Stimulated activated CD4-positive, alpha-beta T cell treated with anti-CD3 and anti-CD28 coated beads, Interleukin-15, amount 100 ng/mL, for 1 hour (primary cell): ENCODE measurements around the gene WBP2.
"Not testable (repeated sequence)": the region's sequence is repeated elsewhere in the genome, so short reads cannot be mapped to it uniquely, and the experiment has no call there.

Experiments used
- DNase-seq, 2 donors: peaks; one replicate each; pipeline ENCODE4 v3.0.0-alpha.2; 2020; ENCODE audit warnings: low read depth in 1 of 2, low spot score in 1 of 2

The WBP2 gene

GRCh38 chr17:75814900-75815373 lies 40.2 kb downstream of the WBP2 start:
- DNase-seq = no peak

GRCh38 chr17:75814021-75814395 lies 41.1 kb downstream of the WBP2 start:
- DNase-seq = no peak

GRCh38 chr17:75813081-75814020 lies 41.8 kb downstream of the WBP2 start:
- DNase-seq = no peak

- no peak for DNase-seq
Measured at GRCh38 chr17:75812096-75813013, 42.8 kb downstream of the WBP2 start.

- DNase-seq = no peak
Measured at GRCh38 chr17:75811174-75811573, 44.0 kb downstream of the WBP2 start.

- not testable (repeated sequence) for DNase-seq
Measured at GRCh38 chr17:75810756-75811155, 44.4 kb downstream of the WBP2 start.

GRCh38 chr17:75810216-75810615 lies 44.9 kb downstream of the WBP2 start:
- no peak for DNase-seq

GRCh38 chr17:75809631-75810111 lies 45.5 kb downstream of the WBP2 start:
- DNase-seq = no peak

GRCh38 chr17:75808905-75809621 lies 46.1 kb downstream of the WBP2 start:
- no peak for DNase-seq

GRCh38 chr17:75808549-75808904 lies 46.6 kb downstream of the WBP2 start:
- DNase-seq = no peak

- DNase-seq = no peak
Measured at GRCh38 chr17:75807861-75808260, 47.3 kb downstream of the WBP2 start.

- DNase-seq = no peak
Measured at GRCh38 chr17:75806822-75807500, 48.2 kb downstream of the WBP2 start.

- no peak for DNase-seq
Measured at GRCh38 chr17:75803883-75804282, 51.3 kb downstream of the WBP2 start.

- no peak for DNase-seq
Measured at GRCh38 chr17:75799402-75799801, 55.7 kb downstream of the WBP2 start.

GRCh38 chr17:75795820-75796607 lies 59.1 kb downstream of the WBP2 start:
- no peak for DNase-seq
